SK-N-SH (cell line): ENCODE data around the gene ZNF786. TPM values are rescaled to one million over a fixed set of nuclear protein-coding genes. Genes with fewer than 3 reads are reported as not detected.
A peak's percentile ranks its signal among the peaks of the same experiment; 100 is the strongest.

Source experiments
- CTCF ChIA-PET: fragments of 300-600, 350-600 bp; formaldehyde crosslinking; extraction: SDS; loops from one replicate; lab custom pipeline; 2021; lab: Yijun Ruan, JAX
- POLR2A ChIA-PET: fragments of 350-600 bp; sonication (Branson Sonifier 250); formaldehyde crosslinking; extraction: SDS; loops from one replicate; lab custom pipeline; 2020; ENCODE audit warnings: antibody characterized with exemption, inconsistent platforms; lab: Yijun Ruan, JAX
- DNase-seq: peaks from one replicate; pipeline ENCODE4 v3.0.0; 2012
- H2AFZ ChIP-seq: fragments of 200-600 bp; sonication (generic); 2 replicates; pipeline ENCODE4 v1.8.1; 2016; ENCODE audit warnings: antibody characterized with exemption, mild to moderate bottlenecking, low read depth
- H3F3A ChIP-seq: fragments of 200-600 bp; sonication (generic); replicated peaks from 2 replicates; pipeline ENCODE3; 2016; ENCODE audit warnings: antibody characterized with exemption, mild to moderate bottlenecking; ENCODE audit not compliant: insufficient read depth
- H3K27ac ChIP-seq, 2 experiments: fragments of 200-500 bp in 1 of 2; fragments of 200-600 bp in 1 of 2; sonication (Bioruptor generic) in 1 of 2; sonication (generic), shearing (Covaris generic) in 1 of 2; 2 replicates each; pipeline versions ENCODE4 v1.5.1 to v1.6.1; 2014 to 2016; ENCODE audit warnings: low read depth in 2 of 2, inconsistent platforms in 1 of 2, low read length in 1 of 2, mild to moderate bottlenecking in 1 of 2, mixed read lengths in 1 of 2
- H3K27me3 ChIP-seq: fragments of 200-600 bp; sonication (generic), shearing (Covaris generic); 2 replicates; pipeline ENCODE4 v1.6.1; 2016; ENCODE audit warnings: mixed run types; ENCODE audit not compliant: insufficient read depth
- H3K36me3 ChIP-seq, 2 experiments: fragments of 200-500 bp in 1 of 2; fragments of 200-600 bp in 1 of 2; sonication (Bioruptor generic) in 1 of 2; sonication (generic) in 1 of 2; replicated peaks in 1 of 2; 2 replicates each; pipeline versions ENCODE3 to v1.5.1; 2014 to 2016; ENCODE audit warnings: low read length in 1 of 2, mild to moderate bottlenecking in 1 of 2; ENCODE audit not compliant: insufficient read depth in 2 of 2, control insufficient read depth in 1 of 2
- H3K4me1 ChIP-seq, 2 experiments: fragments of 200-500 bp in 1 of 2; fragments of 200-600 bp in 1 of 2; sonication (Bioruptor generic) in 1 of 2; sonication (generic), shearing (Covaris generic) in 1 of 2; 2 replicates each; pipeline versions ENCODE4 v1.5.1 to v1.6.1; 2014 to 2016; ENCODE audit warnings: low read depth in 1 of 2, low read length in 1 of 2, mixed run types in 1 of 2; ENCODE audit not compliant: insufficient read depth in 2 of 2, control insufficient read depth in 1 of 2
- H3K4me2 ChIP-seq: fragments of 200-600 bp; sonication (generic), shearing (Covaris generic); 2 replicates; pipeline ENCODE4 v1.6.1; 2017; ENCODE audit warnings: mixed run types
- H3K4me3 ChIP-seq, 2 experiments: fragments of 200-500 bp in 1 of 2; fragments of 200-600 bp in 1 of 2; sonication (Bioruptor generic) in 1 of 2; sonication (generic), shearing (Covaris generic) in 1 of 2; 2 replicates each; pipeline versions ENCODE4 v1.5.1 to v1.8.1; 2014 to 2016; ENCODE audit warnings: low read depth in 2 of 2, inconsistent platforms in 1 of 2, low read length in 1 of 2, mild to moderate bottlenecking in 1 of 2, mixed read lengths in 1 of 2, moderate library complexity in 1 of 2
- H3K79me2 ChIP-seq: fragments of 200-600 bp; sonication (generic); 2 replicates; pipeline ENCODE4 v1.8.1; 2017; ENCODE audit warnings: mild to moderate bottlenecking; ENCODE audit not compliant: insufficient read depth
- H3K9ac ChIP-seq: fragments of 200-600 bp; sonication (generic); 2 replicates; pipeline ENCODE4 v1.6.1; 2017; ENCODE audit warnings: mixed run types
- H3K9me2 ChIP-seq: fragments of 200-600 bp; sonication (generic); 2 replicates; pipeline ENCODE4 v1.6.1; 2017; ENCODE audit warnings: mixed run types
- H3K9me3 ChIP-seq: fragments of 200-600 bp; sonication (generic); 2 replicates; pipeline ENCODE4 v1.6.1; 2017; ENCODE audit warnings: mixed run types, mild to moderate bottlenecking, moderate library complexity
- H4K20me1 ChIP-seq: fragments of 200-600 bp; sonication (generic); 2 replicates; pipeline ENCODE4 v1.6.1; 2017; ENCODE audit warnings: mild to moderate bottlenecking, mixed run types; ENCODE audit not compliant: insufficient read depth
- CHD2 ChIP-seq: fragments of 150-350 bp; IDR thresholded peaks from 2 replicates; pipeline ENCODE4 v1.6.1; 2018; ENCODE audit warnings: low read length; ENCODE audit not compliant: partially characterized antibody
- ELF1 ChIP-seq: IDR thresholded peaks from 2 replicates; pipeline ENCODE4 v1.4.0; 2012
- FOSL2 ChIP-seq: IDR thresholded peaks from 2 replicates; pipeline ENCODE4 v1.4.0; 2012; ENCODE audit warnings: low read depth, mild to moderate bottlenecking, moderate library complexity, borderline replicate concordance
- FOXJ3 ChIP-seq: sonication (generic); formaldehyde crosslinking; IDR thresholded peaks from 2 replicates; pipeline ENCODE4 v1.5.1; 2020; ENCODE audit warnings: mild to moderate bottlenecking, missing genetic modification reagents
- GATA2 ChIP-seq: sonication (generic); formaldehyde crosslinking; IDR thresholded peaks from 2 replicates; pipeline ENCODE4 v1.5.0; 2020; ENCODE audit warnings: mild to moderate bottlenecking, missing genetic modification reagents
- MEF2A ChIP-seq: IDR thresholded peaks from 2 replicates; pipeline ENCODE4 v1.4.0; 2012; ENCODE audit warnings: low read depth, borderline replicate concordance
- MXI1 ChIP-seq: IDR thresholded peaks from 2 replicates; pipeline ENCODE4 v1.6.1; 2012; ENCODE audit warnings: mild to moderate bottlenecking, low read depth, low read length, improper control_type of control experiment
- NFIC ChIP-seq: IDR thresholded peaks from 2 replicates; pipeline ENCODE4 v1.4.0; 2012; ENCODE audit warnings: borderline replicate concordance
- RAD21 ChIP-seq: IDR thresholded peaks from 2 replicates; pipeline ENCODE4 v1.6.1; 2012; ENCODE audit warnings: mild to moderate bottlenecking, low read length
- RCOR1 ChIP-seq: fragments of 150-350 bp; IDR thresholded peaks from 2 replicates; pipeline ENCODE4 v1.6.1; 2017; ENCODE audit warnings: antibody characterized with exemption, low read length
- SMC3 ChIP-seq: IDR thresholded peaks from 2 replicates; pipeline ENCODE4 v1.6.1; 2012; ENCODE audit warnings: low read depth, low read length, improper control_type of control experiment
- TEAD4 ChIP-seq: IDR thresholded peaks from 2 replicates; pipeline ENCODE4 v1.4.0; 2012; ENCODE audit warnings: mild to moderate bottlenecking, borderline replicate concordance; ENCODE audit not compliant: insufficient read depth
- YY1 ChIP-seq: IDR thresholded peaks from 2 replicates; pipeline ENCODE4 v1.4.0; 2012; ENCODE audit warnings: low read depth, mild to moderate bottlenecking
- WGBS: methylation state at CpG from one replicate; pipeline ENCODE4 v1.1.6; 2017; ENCODE audit warnings: low lambda C conversion rate; 5-methylcytosine and 5-hydroxymethylcytosine counted together
- polyA plus RNA-seq, 3 experiments: library from polyadenylated mRNA; depleted of rRNA; stranded (reverse); fragments of >200 nt; gene quantifications; 2 replicates each; pipeline ENCODE4 v1.2.3, GENCODE V29; 2012
- TF ChIP-seq, protein P1 (sequence below): fragments of 150-350 bp; IDR thresholded peaks from 2 replicates; pipeline ENCODE4 v1.6.1; 2017; ENCODE audit warnings: antibody characterized with exemption, low read length, low read depth, borderline replicate concordance
- TF ChIP-seq, protein P2 (sequence below): fragments of 150-350 bp; IDR thresholded peaks from 2 replicates; pipeline ENCODE4 v1.6.1; 2016; ENCODE audit warnings: mild to moderate bottlenecking, low read depth, low read length
- TF ChIP-seq, protein P3 (sequence below): IDR thresholded peaks from 2 replicates; pipeline ENCODE4 v1.6.1; 2012; ENCODE audit warnings: mild to moderate bottlenecking, low read depth, low read length, moderate library complexity

The ZNF786 gene
- polyA plus RNA-seq, 1 of the 3 experiments (the other 2 are of a cell fraction): 5.0 TPM

DNA sequence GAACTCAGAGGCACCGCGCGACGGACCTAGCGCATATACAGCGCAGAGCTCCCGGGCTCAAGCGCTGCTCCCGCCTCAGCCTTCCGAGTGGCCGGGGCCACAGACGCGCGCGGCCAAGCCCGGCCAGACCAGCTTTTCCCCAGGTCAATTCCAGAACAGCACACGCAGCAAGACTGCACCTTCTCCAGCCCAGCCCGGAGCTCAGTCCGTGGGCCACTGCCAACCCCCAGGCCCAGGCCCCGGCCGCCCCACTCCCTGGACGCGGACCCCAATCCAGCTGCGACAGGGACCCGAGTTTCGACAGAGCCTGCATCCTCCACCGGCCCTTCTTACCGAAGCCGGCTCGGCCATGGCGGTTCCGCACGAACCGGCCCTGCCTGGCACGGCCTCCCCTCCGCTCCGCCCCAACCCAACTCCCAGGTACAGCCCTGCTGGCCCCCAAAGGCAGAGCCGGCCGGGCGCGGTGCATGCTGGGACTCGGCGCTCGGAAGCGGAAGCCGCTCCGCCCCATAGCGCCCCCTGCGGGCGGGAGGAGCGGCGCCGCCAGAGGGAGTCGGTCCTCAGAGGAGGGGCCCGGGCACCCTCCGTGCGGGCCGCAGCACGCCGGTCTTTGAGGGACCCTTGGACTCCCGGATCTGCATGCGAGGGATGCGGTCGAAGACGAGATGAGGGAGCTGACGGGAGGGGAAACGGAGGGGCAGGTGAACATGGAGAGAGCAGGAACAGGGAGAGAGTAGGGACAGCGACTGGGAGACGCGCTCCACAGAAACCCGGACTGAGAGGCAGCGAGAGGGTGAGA, 35.5 kb upstream of the ZNF786 start, which contains the start of gene ZNF425 (continued):
- TF ChIP-seq NFIC: peak; percentile 41
- peak; percentile 35 for TF ChIP-seq RAD21
- TF ChIP-seq, protein P1, sequence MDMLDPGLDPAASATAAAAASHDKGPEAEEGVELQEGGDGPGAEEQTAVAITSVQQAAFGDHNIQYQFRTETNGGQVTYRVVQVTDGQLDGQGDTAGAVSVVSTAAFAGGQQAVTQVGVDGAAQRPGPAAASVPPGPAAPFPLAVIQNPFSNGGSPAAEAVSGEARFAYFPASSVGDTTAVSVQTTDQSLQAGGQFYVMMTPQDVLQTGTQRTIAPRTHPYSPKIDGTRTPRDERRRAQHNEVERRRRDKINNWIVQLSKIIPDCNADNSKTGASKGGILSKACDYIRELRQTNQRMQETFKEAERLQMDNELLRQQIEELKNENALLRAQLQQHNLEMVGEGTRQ: no peak
- TF ChIP-seq ELF1: peak; percentile 96
- TF ChIP-seq FOXJ3 (CRISPR knock-in tag): no peak

DNA sequence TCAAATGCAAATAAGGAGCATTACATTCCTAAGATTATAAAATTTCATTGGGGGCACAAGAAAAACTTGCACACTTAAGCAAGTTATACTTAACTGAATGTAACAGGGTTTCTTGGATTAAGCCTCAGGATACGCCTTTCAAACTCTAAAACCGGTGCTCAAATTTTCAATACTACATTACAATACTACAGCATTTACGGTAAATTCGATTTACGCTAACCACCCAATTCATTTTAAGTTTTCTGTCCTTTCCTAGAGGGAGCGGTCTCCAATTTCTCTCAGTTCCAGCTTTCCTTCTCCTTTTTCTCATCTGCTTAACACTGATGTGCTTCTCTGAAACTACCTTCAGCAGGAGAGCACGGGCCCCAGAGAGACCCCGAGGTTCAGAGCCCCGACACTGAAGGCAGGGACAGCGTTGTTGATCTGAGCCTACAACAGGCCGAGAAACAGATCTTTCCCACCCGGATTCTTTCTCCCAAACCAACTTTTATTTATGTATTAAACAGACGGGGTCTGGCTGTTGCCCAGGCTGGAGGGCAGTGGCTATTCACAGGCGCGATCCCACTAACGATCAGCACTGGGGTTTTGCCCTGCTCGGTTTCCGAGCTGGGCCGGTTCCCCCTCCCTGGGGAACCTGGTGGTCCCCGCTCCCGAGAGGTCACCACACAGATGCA, 34.8 kb upstream of the ZNF786 start:
- peak overlapping the region; percentile 60 to 96 for H3K4me3 ChIP-seq
- CTCF ChIA-PET: interaction anchor here (0.6 to 7.1 kb wide), 27 partner anchors 10 to 784 kb away, joined by 3 to 73 read pairs (median 5); partner anchors contain the start of genes ZNF398 and ZNF783
- TF ChIP-seq NFIC (no peak), YY1 (no peak), RCOR1 (no peak), MXI1 (no peak), GATA2 (no peak), SMC3 (no peak), MEF2A (no peak), CHD2 (no peak), FOXJ3 (CRISPR knock-in tag) (no peak), FOSL2 (no peak), TEAD4 (no peak)
- TF ChIP-seq, protein P2, sequence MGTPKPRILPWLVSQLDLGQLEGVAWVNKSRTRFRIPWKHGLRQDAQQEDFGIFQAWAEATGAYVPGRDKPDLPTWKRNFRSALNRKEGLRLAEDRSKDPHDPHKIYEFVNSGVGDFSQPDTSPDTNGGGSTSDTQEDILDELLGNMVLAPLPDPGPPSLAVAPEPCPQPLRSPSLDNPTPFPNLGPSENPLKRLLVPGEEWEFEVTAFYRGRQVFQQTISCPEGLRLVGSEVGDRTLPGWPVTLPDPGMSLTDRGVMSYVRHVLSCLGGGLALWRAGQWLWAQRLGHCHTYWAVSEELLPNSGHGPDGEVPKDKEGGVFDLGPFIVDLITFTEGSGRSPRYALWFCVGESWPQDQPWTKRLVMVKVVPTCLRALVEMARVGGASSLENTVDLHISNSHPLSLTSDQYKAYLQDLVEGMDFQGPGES: no peak
- TF ChIP-seq, protein P3, sequence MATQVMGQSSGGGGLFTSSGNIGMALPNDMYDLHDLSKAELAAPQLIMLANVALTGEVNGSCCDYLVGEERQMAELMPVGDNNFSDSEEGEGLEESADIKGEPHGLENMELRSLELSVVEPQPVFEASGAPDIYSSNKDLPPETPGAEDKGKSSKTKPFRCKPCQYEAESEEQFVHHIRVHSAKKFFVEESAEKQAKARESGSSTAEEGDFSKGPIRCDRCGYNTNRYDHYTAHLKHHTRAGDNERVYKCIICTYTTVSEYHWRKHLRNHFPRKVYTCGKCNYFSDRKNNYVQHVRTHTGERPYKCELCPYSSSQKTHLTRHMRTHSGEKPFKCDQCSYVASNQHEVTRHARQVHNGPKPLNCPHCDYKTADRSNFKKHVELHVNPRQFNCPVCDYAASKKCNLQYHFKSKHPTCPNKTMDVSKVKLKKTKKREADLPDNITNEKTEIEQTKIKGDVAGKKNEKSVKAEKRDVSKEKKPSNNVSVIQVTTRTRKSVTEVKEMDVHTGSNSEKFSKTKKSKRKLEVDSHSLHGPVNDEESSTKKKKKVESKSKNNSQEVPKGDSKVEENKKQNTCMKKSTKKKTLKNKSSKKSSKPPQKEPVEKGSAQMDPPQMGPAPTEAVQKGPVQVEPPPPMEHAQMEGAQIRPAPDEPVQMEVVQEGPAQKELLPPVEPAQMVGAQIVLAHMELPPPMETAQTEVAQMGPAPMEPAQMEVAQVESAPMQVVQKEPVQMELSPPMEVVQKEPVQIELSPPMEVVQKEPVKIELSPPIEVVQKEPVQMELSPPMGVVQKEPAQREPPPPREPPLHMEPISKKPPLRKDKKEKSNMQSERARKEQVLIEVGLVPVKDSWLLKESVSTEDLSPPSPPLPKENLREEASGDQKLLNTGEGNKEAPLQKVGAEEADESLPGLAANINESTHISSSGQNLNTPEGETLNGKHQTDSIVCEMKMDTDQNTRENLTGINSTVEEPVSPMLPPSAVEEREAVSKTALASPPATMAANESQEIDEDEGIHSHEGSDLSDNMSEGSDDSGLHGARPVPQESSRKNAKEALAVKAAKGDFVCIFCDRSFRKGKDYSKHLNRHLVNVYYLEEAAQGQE: no peak
- peaks cover 17% of the 10 kb centered on the region for H3F3A ChIP-seq
- no peaks in the 10 kb centered on the region for H4K20me1 ChIP-seq
- 4% methylated on average over 21 of the region's 21 CpGs for WGBS
- H2AFZ ChIP-seq: peak overlapping the region; percentile 93
- H3K27ac ChIP-seq: peak overlapping the region; percentile 62 to 83
- H3K36me3 ChIP-seq: peaks cover under 1 to 15% of the 10 kb centered on the region in 2 experiments
- H3K27me3 ChIP-seq: no peaks in the 10 kb centered on the region
- POLR2A ChIA-PET: interaction anchor here (0.6 to 3.6 kb wide), 11 partner anchors 10 to 523 kb away, joined by 3 to 37 read pairs (median 4); partner anchors contain the start of genes CUL1, ZNF282, ZNF398 and ZNF783
- no peaks in the 10 kb centered on the region for H3K9me2 ChIP-seq
- peaks cover 2% of the 10 kb centered on the region; the same call in 1 of the 2 replicates for H3K9me3 ChIP-seq
- H3K4me2 ChIP-seq: peak overlapping the region; percentile 97
- H3K9ac ChIP-seq: peak overlapping the region; percentile 96
- peaks cover 48% of the 10 kb centered on the region for H3K79me2 ChIP-seq
- peaks cover 8% of the 10 kb centered on the region in 2 experiments; a peak in 3 of 4 replicates for H3K4me1 ChIP-seq
- DNase-seq: no peak
